MM.1S (cell line): ENCODE data around the gene EPN3.

Experiments used
- DNase-seq: peaks from one replicate; pipeline ENCODE4 v3.0.0-alpha.2; 2015
- H2AFZ ChIP-seq: fragments of 300-600 bp; sonication (generic); 2 replicates; pipeline ENCODE4 v1.6.0; 2016; ENCODE audit warnings: antibody characterized with exemption, low read length
- H3F3A ChIP-seq: fragments of 300-600 bp; sonication (generic); 2 replicates; pipeline ENCODE4 v1.6.1; 2016; ENCODE audit warnings: mild to moderate bottlenecking, antibody characterized with exemption, low read length, moderate library complexity, mixed read lengths; ENCODE audit not compliant: insufficient read depth
- H3K27ac ChIP-seq: fragments of 300-600 bp; sonication (generic); 2 replicates; pipeline ENCODE4 v1.5.1; 2016; ENCODE audit warnings: mild to moderate bottlenecking, low read length
- H3K27me3 ChIP-seq: fragments of 300-600 bp; sonication (generic); replicated peaks from 2 replicates; pipeline ENCODE4 v1.6.0; 2016; ENCODE audit warnings: low read length; ENCODE audit not compliant: insufficient read depth
- H3K36me3 ChIP-seq: fragments of 300-600 bp; sonication (generic); replicated peaks from 2 replicates; pipeline ENCODE4 v1.6.1; 2016; ENCODE audit warnings: mild to moderate bottlenecking, low read length, mixed read lengths; ENCODE audit not compliant: insufficient read depth
- H3K4me1 ChIP-seq: fragments of 300-600 bp; sonication (generic); 2 replicates; pipeline ENCODE4 v1.6.1; 2016; ENCODE audit warnings: low read length, mixed read lengths
- H3K4me2 ChIP-seq: fragments of 300-600 bp; sonication (generic); 2 replicates; pipeline ENCODE4 v1.6.0; 2016; ENCODE audit warnings: low read depth, low read length
- H3K4me3 ChIP-seq: fragments of 300-600 bp; sonication (generic); 2 replicates; pipeline ENCODE4 v1.5.1; 2016; ENCODE audit warnings: low read length, mixed read lengths
- H3K79me2 ChIP-seq: fragments of 300-600 bp; sonication (generic); 2 replicates; pipeline ENCODE4 v1.6.1; 2016; ENCODE audit warnings: mixed run types, low read length, mixed read lengths
- H3K9ac ChIP-seq: fragments of 300-600 bp; sonication (generic); 2 replicates; pipeline ENCODE4 v1.6.1; 2016; ENCODE audit warnings: low read length, mixed read lengths
- H3K9me2 ChIP-seq: fragments of 300-600 bp; sonication (generic); replicated peaks from 2 replicates; pipeline ENCODE4 v1.6.1; 2016; ENCODE audit warnings: mild to moderate bottlenecking, low read length, mixed read lengths; ENCODE audit not compliant: insufficient read depth
- H3K9me3 ChIP-seq: fragments of 300-600 bp; sonication (generic); replicated peaks from 2 replicates; pipeline ENCODE4 v1.6.1; 2016; ENCODE audit warnings: mild to moderate bottlenecking, low read length, mixed read lengths; ENCODE audit not compliant: insufficient read depth
- H4K20me1 ChIP-seq: fragments of 300-600 bp; sonication (generic); 2 replicates; pipeline ENCODE4 v1.6.1; 2016; ENCODE audit warnings: mild to moderate bottlenecking, low read length, moderate library complexity, mixed read lengths; ENCODE audit not compliant: insufficient read depth
- EZH2 ChIP-seq: fragments of 300-600 bp; sonication (generic); optimal IDR thresholded peaks from 2 replicates; pipeline ENCODE3; 2017; ENCODE audit warnings: low read depth, mild to moderate bottlenecking, antibody characterized with exemption, low read length, mixed read lengths
- EZH2phosphoT487 ChIP-seq: fragments of 300-600 bp; sonication (generic); IDR thresholded peaks from 2 replicates; pipeline ENCODE4 v1.6.1; 2018; ENCODE audit warnings: antibody characterized with exemption, low read length
- TF ChIP-seq, protein P1 (sequence below): fragments of 300-600 bp; sonication (generic); IDR thresholded peaks from 2 replicates; pipeline ENCODE4 v1.5.1; 2016; ENCODE audit warnings: antibody characterized with exemption, low read length, mixed read lengths

The EPN3 gene

DNA sequence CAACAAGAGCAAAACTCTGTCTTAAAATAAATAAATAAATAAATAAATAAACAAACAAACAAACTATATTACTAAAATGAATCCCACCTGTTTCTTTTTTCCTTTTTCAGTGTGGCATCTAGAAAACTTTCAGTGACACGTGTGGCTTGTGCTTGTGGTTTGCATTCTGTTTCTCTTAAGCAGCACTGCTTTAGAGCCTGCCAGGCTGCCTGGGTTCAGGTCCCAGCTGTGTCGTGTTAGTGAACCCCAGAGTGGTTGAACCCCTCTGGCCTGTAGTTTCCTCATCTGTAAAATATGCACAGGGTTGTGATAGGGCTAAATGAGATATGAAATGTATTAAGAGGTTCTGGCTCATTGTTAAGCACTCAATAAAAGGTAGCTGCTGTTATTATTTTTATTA is 12.1 kb upstream of the EPN3 start:
- Histone ChIP-seq H3K27ac (no peak overlapping the region), H2AFZ (no peak overlapping the region), H3K79me2 (no peaks in the 10 kb centered on the region), H4K20me1 (no peaks in the 10 kb centered on the region), H3K4me3 (no peak overlapping the region), H3K4me2 (no peak overlapping the region), H3K36me3 (no peaks in the 10 kb centered on the region), H3K27me3 (no peaks in the 10 kb centered on the region), H3K4me1 (no peaks in the 10 kb centered on the region), H3K9ac (no peak overlapping the region), H3F3A (no peaks in the 10 kb centered on the region), H3K9me2 (no peaks in the 10 kb centered on the region), H3K9me3 (no peaks in the 10 kb centered on the region)
- DNase-seq = no peak
- TF ChIP-seq EZH2 (no peak), EZH2phosphoT487 (no peak)
- TF ChIP-seq, protein P1, sequence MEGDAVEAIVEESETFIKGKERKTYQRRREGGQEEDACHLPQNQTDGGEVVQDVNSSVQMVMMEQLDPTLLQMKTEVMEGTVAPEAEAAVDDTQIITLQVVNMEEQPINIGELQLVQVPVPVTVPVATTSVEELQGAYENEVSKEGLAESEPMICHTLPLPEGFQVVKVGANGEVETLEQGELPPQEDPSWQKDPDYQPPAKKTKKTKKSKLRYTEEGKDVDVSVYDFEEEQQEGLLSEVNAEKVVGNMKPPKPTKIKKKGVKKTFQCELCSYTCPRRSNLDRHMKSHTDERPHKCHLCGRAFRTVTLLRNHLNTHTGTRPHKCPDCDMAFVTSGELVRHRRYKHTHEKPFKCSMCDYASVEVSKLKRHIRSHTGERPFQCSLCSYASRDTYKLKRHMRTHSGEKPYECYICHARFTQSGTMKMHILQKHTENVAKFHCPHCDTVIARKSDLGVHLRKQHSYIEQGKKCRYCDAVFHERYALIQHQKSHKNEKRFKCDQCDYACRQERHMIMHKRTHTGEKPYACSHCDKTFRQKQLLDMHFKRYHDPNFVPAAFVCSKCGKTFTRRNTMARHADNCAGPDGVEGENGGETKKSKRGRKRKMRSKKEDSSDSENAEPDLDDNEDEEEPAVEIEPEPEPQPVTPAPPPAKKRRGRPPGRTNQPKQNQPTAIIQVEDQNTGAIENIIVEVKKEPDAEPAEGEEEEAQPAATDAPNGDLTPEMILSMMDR = no peak

DNA sequence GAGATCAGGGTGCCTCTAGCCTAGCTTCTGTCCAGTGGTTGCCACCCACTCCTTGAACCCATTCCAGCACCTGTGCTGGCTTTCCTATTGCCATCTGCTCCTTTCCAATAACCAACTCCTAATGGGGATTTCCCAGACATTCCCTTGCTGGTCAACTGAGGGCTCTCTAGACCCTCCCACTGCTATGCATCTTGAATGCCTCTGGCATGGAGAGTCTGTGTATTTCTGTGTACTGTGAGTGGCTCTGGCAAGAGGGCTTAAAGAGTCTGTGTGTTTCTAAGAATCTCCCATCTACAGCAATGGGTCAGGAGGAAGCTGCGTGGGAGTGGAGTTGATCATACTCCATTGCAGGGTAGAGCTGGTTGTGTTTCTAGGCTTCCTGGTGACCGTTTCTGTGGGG is 11.0 kb upstream of the EPN3 start:
- no peaks in the 10 kb centered on the region for H3K9me2 ChIP-seq
- no peaks in the 10 kb centered on the region for H3K36me3 ChIP-seq
- H3K27ac ChIP-seq = no peak overlapping the region
- no peak overlapping the region for H3K4me2 ChIP-seq
- H3K4me1 ChIP-seq = no peaks in the 10 kb centered on the region
- no peaks in the 10 kb centered on the region for H4K20me1 ChIP-seq
- no peak overlapping the region for H3K4me3 ChIP-seq
- no peaks in the 10 kb centered on the region for H3K79me2 ChIP-seq
- H3K27me3 ChIP-seq = no peaks in the 10 kb centered on the region
- TF ChIP-seq, protein P1 = no peak
- TF ChIP-seq EZH2phosphoT487 (no peak), EZH2 (no peak)
- no peaks in the 10 kb centered on the region for H3F3A ChIP-seq
- no peak overlapping the region for H2AFZ ChIP-seq
- H3K9me3 ChIP-seq = no peaks in the 10 kb centered on the region
- H3K9ac ChIP-seq = no peak overlapping the region
- DNase-seq = no peak

DNA sequence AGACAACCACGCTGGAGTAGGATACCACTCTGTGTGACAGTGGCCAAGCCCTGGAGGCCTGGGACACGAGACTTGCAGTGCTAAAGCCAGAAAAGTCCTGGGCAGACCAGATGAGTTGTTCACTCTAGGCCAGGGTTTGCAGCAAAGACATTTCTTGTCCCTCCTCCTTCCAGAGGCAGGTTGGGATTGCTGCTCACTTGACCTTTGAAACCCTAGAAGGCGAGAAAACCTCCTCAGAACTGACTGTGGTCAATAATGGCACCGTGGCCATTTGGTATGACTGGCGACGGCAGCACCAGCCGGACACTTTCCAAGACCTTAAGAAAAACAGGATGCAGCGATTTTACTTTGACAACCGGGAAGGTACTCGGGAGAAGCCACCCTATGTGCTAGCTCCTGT is 9.8 kb upstream of the EPN3 start:
- Histone ChIP-seq H3K27ac (no peak overlapping the region), H3K27me3 (no peaks in the 10 kb centered on the region), H3F3A (no peaks in the 10 kb centered on the region), H3K36me3 (no peaks in the 10 kb centered on the region), H3K79me2 (no peaks in the 10 kb centered on the region), H4K20me1 (no peaks in the 10 kb centered on the region), H3K9ac (no peak overlapping the region), H3K4me3 (no peak overlapping the region), H3K4me1 (no peaks in the 10 kb centered on the region), H3K9me2 (no peaks in the 10 kb centered on the region), H2AFZ (no peak overlapping the region), H3K9me3 (no peaks in the 10 kb centered on the region), H3K4me2 (no peak overlapping the region)
- no peak for DNase-seq
- no peak for TF ChIP-seq EZH2phosphoT487
- no peak for TF ChIP-seq EZH2
- TF ChIP-seq, protein P1 = no peak

DNA sequence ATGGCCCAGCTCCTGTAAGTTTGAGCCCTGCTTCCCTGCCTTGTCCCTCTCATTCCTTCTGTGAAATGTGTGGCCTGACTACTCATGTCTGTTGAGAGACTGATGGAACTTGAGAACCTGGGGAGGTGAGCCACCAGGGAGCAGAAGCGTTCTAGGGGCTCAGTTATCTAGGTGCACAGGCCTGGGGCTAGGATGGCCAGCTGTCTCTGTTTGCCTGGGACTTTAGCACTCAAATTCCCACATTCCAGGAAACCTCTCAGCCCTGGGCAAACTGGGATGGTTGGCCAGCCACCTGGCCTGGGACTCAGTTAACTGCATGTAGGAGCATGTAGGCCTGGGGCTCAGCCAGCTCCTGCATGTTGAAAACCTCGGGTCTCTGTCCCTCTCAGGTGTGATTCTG is 9.3 kb upstream of the EPN3 start:
- H3K4me1 ChIP-seq = no peaks in the 10 kb centered on the region
- H3K4me2 ChIP-seq = no peak overlapping the region
- TF ChIP-seq, protein P1 = no peak
- no peak for TF ChIP-seq EZH2phosphoT487
- TF ChIP-seq EZH2 = no peak
- H3K9me3 ChIP-seq = no peaks in the 10 kb centered on the region
- H3K79me2 ChIP-seq = no peaks in the 10 kb centered on the region
- no peak for DNase-seq
- no peaks in the 10 kb centered on the region for H4K20me1 ChIP-seq
- no peaks in the 10 kb centered on the region for H3F3A ChIP-seq
- no peak overlapping the region for H3K27ac ChIP-seq
- H3K4me3 ChIP-seq = no peak overlapping the region
- H3K9me2 ChIP-seq = no peaks in the 10 kb centered on the region
- no peak overlapping the region for H3K9ac ChIP-seq
- H3K27me3 ChIP-seq = no peaks in the 10 kb centered on the region
- H3K36me3 ChIP-seq = no peaks in the 10 kb centered on the region
- no peak overlapping the region for H2AFZ ChIP-seq
